Type B pancreatic cell (in vitro differentiated cells): Measurements from ENCODE around the gene ANKZF1. TPM values are rescaled to one million over a fixed set of nuclear protein-coding genes. Genes with fewer than 3 reads are reported as not detected.

ENCODE experiments used
- DNase-seq: peaks from one replicate; pipeline ENCODE4 v3.0.0; 2021; ENCODE audit warnings: mixed read lengths; ENCODE audit not compliant: unreplicated experiment; ENCODE audit errors: extremely low spot score
- H3K27ac Mint-ChIP-seq: 2 replicates; pipeline ENCODE4 v1.8.0; 2021; ENCODE audit warnings: mild to moderate bottlenecking, mixed read lengths
- H3K27me3 Mint-ChIP-seq: 2 replicates; pipeline ENCODE4 v1.8.0; 2021; ENCODE audit warnings: mixed read lengths
- H3K36me3 Mint-ChIP-seq: 2 replicates; pipeline ENCODE4 v1.8.0; 2021; ENCODE audit warnings: mixed read lengths
- H3K4me1 Mint-ChIP-seq: one replicate; pipeline ENCODE4 v1.8.0; 2021; ENCODE audit warnings: mixed read lengths; ENCODE audit not compliant: unreplicated experiment
- H3K4me3 Mint-ChIP-seq: 2 replicates; pipeline ENCODE4 v1.8.0; 2021; ENCODE audit warnings: mild to moderate bottlenecking, mixed read lengths
- H3K9me3 Mint-ChIP-seq: 2 replicates; pipeline ENCODE4 v1.8.0; 2021; ENCODE audit warnings: mixed read lengths
- CTCF ChIP-seq: fragments of 200-600 bp; sonication (generic); conservative IDR thresholded peaks from 2 replicates; pipeline ENCODE4 v1.5.0; 2021; ENCODE audit warnings: antibody characterized with exemption, mild to moderate bottlenecking
- total RNA-seq: library from RNA; stranded (reverse); gene quantifications from 2 replicates; pipeline ENCODE4 v1.2.1, GENCODE V29; 2021; ENCODE audit warnings: low replicate concordance

Gene ANKZF1
- total RNA-seq, 1 donor from 2014 or later: 58.7 TPM

GRCh38 chr2:219219784-219220532 lies 9.6 kb upstream of the ANKZF1 start:
- Mint-ChIP-seq H3K27me3 (no peaks in the 10 kb centered on the region), H3K27ac (no peak overlapping the region), H3K4me3 (peak overlapping the region; percentile 22), H3K4me1 (peaks cover 15% of the 10 kb centered on the region), H3K9me3 (no peaks in the 10 kb centered on the region), H3K36me3 (peaks cover 11% of the 10 kb centered on the region)
- TF ChIP-seq CTCF: no peak
- no peak for DNase-seq

- Mint-ChIP-seq H3K4me1 (peaks cover 14% of the 10 kb centered on the region), H3K4me3 (peak overlapping the region; percentile 2), H3K27me3 (no peaks in the 10 kb centered on the region), H3K9me3 (no peaks in the 10 kb centered on the region), H3K27ac (no peak overlapping the region), H3K36me3 (peaks cover 16% of the 10 kb centered on the region)
- TF ChIP-seq CTCF: no peak
- DNase-seq: no peak
These were observed 8.8 kb upstream of the ANKZF1 start for GRCh38 chr2:219220652-219221402.

- no peak overlapping the region for H3K4me3 Mint-ChIP-seq
- H3K27ac Mint-ChIP-seq: no peak overlapping the region
These were observed 7.6 kb upstream of the ANKZF1 start for GRCh38 chr2:219221957-219222518.

GRCh38 chr2:219223831-219224610 lies 5.6 kb upstream of the ANKZF1 start:
- Mint-ChIP-seq H3K27ac (no peak overlapping the region), H3K36me3 (peaks cover 20% of the 10 kb centered on the region), H3K4me1 (peaks cover 18% of the 10 kb centered on the region), H3K9me3 (no peaks in the 10 kb centered on the region), H3K4me3 (no peak overlapping the region), H3K27me3 (no peaks in the 10 kb centered on the region)
- no peak for DNase-seq
- no peak for TF ChIP-seq CTCF

More at GRCh38 chr2:219221957-219222518, 7.6 kb upstream of the ANKZF1 start:
- Mint-ChIP-seq H3K36me3 (peaks cover 20% of the 10 kb centered on the region), H3K9me3 (no peaks in the 10 kb centered on the region), H3K4me1 (peaks cover 14% of the 10 kb centered on the region), H3K27me3 (no peaks in the 10 kb centered on the region)
- DNase-seq: no peak
- no peak for TF ChIP-seq CTCF

GRCh38 chr2:219225350-219225749 lies 4.3 kb upstream of the ANKZF1 start:
- peaks cover 17% of the 10 kb centered on the region for H3K4me1 Mint-ChIP-seq
- H3K27me3 Mint-ChIP-seq: no peaks in the 10 kb centered on the region
- H3K27ac Mint-ChIP-seq: no peak overlapping the region
- H3K4me3 Mint-ChIP-seq: peak overlapping the region; percentile 18
- no peak for TF ChIP-seq CTCF
- no peaks in the 10 kb centered on the region for H3K9me3 Mint-ChIP-seq
- no peak for DNase-seq
- peaks cover 21% of the 10 kb centered on the region for H3K36me3 Mint-ChIP-seq
